ENCODE results near the gene KIDINS220.

- TF ChIP-seq EGR1 (IDR thresholded peaks at IDR 0.05) (no peak), TAF1 (IDR thresholded peaks at IDR 0.05; ENCODE audit: low read depth) (no peak), CREB1 (IDR thresholded peaks at IDR 0.05; ENCODE audit: low read depth) (no peak), RAD21 (IDR thresholded peaks at IDR 0.05; ENCODE audit: low read depth) (no peak), TEAD4 (IDR thresholded peaks at IDR 0.05) (no peak), NFIC (IDR thresholded peaks at IDR 0.05) (no peak), YY1 (IDR thresholded peaks at IDR 0.05; ENCODE audit: low read depth) (no peak), EP300 (IDR thresholded peaks at IDR 0.05; ENCODE audit: borderline replicate concordance) (no peak), MAX (IDR thresholded peaks at IDR 0.05) (no peak), TCF12 (IDR thresholded peaks at IDR 0.05; ENCODE audit: low read depth) (no peak), ZBTB7A (IDR thresholded peaks at IDR 0.05; ENCODE audit: low read depth) (no peak)
- TF ChIP-seq, protein P1, sequence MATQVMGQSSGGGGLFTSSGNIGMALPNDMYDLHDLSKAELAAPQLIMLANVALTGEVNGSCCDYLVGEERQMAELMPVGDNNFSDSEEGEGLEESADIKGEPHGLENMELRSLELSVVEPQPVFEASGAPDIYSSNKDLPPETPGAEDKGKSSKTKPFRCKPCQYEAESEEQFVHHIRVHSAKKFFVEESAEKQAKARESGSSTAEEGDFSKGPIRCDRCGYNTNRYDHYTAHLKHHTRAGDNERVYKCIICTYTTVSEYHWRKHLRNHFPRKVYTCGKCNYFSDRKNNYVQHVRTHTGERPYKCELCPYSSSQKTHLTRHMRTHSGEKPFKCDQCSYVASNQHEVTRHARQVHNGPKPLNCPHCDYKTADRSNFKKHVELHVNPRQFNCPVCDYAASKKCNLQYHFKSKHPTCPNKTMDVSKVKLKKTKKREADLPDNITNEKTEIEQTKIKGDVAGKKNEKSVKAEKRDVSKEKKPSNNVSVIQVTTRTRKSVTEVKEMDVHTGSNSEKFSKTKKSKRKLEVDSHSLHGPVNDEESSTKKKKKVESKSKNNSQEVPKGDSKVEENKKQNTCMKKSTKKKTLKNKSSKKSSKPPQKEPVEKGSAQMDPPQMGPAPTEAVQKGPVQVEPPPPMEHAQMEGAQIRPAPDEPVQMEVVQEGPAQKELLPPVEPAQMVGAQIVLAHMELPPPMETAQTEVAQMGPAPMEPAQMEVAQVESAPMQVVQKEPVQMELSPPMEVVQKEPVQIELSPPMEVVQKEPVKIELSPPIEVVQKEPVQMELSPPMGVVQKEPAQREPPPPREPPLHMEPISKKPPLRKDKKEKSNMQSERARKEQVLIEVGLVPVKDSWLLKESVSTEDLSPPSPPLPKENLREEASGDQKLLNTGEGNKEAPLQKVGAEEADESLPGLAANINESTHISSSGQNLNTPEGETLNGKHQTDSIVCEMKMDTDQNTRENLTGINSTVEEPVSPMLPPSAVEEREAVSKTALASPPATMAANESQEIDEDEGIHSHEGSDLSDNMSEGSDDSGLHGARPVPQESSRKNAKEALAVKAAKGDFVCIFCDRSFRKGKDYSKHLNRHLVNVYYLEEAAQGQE (IDR thresholded peaks at IDR 0.05; ENCODE audit: low read depth), result no peak
- TF ChIP-seq, protein P2, sequence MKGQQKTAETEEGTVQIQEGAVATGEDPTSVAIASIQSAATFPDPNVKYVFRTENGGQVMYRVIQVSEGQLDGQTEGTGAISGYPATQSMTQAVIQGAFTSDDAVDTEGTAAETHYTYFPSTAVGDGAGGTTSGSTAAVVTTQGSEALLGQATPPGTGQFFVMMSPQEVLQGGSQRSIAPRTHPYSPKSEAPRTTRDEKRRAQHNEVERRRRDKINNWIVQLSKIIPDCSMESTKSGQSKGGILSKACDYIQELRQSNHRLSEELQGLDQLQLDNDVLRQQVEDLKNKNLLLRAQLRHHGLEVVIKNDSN (IDR thresholded peaks at IDR 0.05), result no peak
Measured at GRCh38 chr2:8835279-8835678, 2.1 kb downstream of the KIDINS220 start.

Measured in Ishikawa (cell line).